CD1c-positive myeloid dendritic cell (primary cell): ENCODE data around the gene C19orf85.
A peak's percentile ranks its signal among the peaks of the same experiment; 100 is the strongest.

Experiments
- DNase-seq: peaks from one replicate; pipeline ENCODE4 v3.0.0-alpha.2; 2016; ENCODE audit errors: extremely low spot score

C19orf85 gene

GRCh38 chr19:55477905-55478304 is 13.4 kb upstream of the C19orf85 start:
- DNase-seq = no peak

DNA sequence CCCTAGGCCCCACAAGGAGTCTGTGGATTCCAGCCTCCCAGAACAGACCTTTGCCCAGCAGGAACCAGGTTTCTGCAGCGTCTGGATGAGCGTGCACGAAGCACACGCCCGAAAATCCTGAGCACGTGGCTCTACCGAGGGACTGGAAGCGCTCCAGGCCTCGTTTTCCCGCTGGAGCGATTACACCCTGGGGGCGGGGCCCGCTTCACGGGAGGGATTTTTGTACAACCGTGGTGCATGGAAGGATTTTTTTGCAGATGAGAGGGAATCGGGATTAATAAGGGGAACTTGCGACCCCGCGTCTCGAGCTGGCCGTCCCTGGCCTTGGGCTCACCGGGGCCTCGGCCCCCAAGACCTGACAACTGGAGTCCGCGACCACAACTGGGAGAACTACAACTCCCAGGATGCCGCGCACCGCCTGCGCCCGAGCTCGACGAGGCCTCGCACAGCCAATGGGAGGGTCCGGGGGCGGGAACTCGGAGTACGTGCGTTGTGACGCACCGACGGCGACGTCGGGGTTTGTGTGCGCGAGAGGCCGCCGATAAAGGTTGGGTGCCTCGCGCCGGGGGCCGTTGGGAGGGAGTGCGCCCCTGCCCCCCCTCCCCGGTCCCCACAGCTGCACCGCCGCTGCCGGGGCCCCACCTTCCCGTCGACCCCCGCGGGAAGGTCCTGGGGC is 11.7 kb upstream of the C19orf85 start, which contains the start of gene ZNF628:
Gene ZNF628 (plus strand): TSS at position 518 of the 676 bp plus-strand sequence. CDS start 3,294 bp downstream, outside the sequence.
- DNase-seq = peak; percentile 99

DNA sequence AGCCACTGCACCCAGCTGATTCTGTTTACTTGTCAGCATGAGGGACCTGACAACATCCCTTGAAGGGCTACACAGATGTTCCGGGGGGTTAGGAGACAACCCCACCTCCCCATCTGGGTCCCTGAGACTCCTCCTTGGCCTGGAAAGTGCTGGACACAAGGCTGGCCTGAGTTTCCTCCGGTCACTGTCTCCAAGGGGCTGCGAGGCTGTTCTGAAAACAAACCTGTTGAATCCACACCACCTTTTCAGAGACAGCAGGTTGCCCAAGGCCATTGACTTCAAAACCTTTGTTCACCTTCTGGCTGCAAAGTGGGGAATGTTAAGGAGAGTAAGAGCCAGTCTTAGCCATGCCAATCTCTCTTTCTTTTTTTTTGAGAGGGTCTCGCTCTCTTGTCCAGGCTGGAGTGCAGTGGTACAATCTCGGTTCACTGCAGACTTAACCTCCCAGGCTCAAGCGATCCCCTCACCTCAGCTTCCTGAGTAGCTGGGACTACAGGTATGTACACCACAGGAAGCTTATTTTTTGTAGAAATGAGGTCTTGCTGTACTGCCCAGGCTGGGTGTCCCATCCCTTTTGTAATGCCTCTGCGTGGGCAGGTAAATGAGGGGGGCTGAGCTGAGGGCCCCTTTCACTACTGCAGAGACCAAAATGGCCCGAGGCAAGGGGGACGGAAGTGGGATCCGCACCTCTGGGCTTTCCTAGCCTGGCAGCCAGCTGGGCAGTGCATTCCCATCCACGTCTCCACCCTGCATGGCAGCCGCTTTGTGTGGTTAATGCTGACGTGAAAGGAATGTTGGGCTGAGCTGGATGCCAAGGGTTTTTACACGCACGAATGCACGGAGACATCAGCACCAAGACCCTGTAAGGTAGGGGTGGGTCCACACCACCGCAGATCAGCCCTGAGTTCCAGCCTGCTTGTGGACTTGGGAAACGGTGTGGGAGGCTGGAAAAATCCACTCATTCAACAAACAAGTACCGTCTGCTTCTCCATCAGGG is 10.0 kb upstream of the C19orf85 start:
- DNase-seq = no peak

DNA sequence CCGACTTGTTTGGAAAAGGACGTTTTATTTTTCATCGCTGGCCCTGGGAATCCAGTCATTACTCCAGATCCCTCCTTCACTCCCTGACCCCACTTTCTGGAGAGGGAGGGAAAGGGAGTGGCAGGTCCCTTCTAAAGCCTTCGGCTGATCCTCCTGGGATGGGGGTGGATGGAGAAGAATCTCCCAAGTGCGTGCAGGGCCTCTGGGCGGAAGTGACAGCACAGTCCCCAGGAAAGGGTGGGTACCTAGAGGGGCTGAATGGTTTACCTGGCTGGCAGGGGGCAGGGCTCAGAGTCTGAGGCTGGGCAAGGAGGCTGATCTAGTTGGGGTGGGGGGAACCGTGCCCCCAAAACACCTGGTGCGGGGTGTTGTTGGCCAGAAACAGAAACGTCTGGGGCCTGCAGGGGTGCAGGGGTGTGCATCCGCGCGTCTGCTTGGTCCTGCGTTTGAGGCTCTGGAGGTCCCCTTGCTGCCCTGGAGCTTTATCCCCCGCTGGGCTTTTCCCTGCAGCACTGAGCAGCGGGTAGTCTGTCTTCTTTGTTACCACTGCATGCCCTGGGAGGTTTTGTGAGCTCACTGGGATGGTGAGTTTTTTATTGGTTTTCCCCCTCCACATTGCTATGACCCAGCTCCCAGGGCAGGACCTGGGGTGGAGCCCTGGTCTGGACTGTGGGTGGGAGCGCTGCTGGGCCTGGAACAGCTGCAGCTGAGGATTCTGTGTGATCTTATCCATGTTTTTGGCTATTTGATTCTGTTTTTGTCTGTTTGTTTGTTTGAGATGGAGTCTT is 8.9 kb upstream of the C19orf85 start:
- DNase-seq = no peak

- DNase-seq = no peak
Measured at GRCh38 chr19:55472463-55472862, 7.9 kb upstream of the C19orf85 start.

GRCh38 chr19:55471266-55471665 is 6.7 kb upstream of the C19orf85 start:
- DNase-seq = no peak

- no peak for DNase-seq
Measured at GRCh38 chr19:55468054-55468393, 3.5 kb upstream of the C19orf85 start.

DNA sequence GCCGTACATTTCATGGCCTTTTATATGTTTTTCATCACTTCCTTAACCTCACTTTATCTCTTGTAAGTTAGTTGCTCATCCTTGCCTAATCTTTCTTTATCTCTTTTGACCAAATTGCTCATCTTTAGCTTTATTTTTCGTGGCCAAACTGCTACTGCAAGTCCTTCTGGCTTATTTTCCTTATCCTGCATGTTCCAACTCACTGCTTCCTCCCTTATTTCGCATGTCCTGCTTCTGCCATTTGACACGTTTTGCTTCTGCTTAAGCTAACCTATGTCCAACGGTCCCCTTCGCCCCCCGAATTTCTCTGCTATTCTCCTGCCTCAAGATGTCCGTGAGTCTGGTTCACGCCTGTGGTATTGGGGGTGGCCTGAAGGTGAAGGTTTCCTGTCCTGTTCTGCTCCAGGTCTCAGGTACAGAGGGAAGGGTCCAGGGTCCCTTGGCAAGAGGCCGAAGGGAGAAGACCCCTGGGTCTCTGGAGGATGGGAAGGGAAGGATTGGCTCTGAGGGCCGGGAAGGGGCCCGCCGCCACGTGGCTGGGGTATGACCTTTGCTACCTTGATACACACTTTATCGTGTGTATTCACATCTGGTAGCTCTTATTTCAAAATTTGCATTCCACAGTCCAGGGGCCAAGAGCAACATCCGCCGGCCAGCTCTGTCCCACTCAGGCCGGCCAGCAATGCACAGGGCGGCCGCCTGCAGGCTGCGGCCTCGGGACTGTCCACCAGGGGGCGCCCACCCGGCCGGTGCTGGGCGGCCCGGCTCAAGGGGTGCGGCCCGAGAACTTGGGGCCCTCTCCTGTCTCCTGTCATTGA is 2.9 kb upstream of the C19orf85 start:
- DNase-seq = peak; percentile 75

GRCh38 chr19:55466241-55466614 is 1.7 kb upstream of the C19orf85 start:
- no peak for DNase-seq

DNA sequence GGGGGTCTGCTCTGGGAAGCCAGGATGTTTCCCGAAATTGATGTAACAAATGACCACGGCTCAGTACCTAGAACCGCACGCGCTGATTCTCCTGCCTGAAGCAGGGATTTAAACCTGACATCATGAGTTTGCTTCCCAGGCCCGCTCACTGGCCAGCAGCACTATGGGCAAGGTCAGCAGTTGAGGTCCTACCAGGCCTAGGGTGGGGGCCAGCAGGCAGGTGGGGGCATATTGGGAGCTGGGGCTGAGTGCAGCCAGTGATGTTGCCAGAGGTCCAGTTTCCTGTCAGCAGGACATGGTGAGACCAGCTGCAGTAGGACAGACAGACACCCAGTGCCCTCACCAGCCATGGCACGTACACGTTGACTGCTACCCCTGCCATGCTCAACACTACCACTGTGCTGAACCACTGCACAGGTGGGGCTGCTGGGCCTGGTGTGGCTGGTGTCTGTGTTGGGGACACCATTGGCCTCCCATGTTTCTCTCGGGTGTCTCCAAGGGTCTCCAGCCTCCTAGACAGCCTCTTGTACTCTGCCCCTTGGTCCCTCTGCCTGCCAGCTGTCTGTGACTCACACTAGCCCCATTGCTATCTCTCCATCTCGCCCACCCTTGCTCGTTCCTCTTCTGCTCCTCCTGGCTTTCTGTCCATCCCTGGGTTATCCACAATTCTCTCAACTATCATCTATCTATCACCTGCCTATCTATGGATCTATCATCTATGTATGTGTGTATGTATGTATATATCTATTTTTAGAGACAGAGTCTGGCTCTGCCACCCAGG is 1.1 kb upstream of the C19orf85 start:
- DNase-seq = no peak

DNA sequence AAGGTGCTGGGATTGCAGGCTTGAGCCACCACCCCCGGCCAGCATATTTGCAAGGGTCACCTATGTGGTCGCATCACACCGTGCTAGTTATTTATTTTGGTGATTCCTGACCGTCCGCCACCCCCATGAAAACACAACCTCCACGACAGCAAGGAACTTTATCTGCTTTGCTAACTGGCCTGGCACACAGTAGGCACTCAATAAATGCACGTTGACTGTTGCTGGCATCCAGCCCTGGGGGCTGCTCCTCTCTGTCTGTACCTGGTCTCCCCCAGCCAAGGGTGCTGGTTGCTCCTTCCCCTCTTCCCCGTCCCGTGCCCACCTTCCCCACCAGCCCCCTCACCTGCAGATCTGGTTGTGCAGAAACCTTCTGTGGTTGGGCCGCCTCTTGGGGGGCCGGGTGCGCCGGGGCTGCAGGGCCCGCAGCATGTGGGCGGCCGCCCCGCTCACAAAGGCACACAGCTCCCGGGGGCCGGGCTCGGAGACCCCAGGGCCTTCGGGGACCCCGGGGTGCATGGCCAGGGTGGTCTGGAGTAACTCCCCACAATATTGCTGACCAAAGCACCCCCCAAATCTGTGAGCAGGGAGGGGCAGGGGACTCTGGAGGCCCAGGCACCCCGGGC is 401 bp downstream of the C19orf85 start:
- DNase-seq = no peak

DNA sequence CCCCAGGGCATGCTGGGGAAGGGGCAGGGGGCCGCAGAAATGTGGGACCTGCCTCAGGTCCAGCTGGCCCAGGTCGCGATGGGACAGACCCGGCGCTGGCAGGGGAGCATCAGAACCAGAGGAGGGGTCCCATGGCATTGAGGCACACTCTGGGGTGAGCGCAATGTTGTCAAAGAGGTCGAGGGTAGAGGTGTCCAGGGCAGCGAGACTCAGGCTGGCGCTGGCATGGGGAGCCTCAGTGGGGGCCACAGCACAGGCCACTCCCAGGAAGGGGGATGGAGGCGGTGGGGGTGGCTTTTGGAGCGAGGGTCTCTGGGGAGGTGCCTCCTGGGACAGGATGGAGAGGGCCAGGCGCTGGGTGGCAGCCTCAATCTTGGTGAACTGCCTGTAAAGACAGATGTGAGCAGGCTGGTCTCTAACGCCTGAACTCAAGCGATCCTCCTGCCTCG is 944 bp downstream of the C19orf85 start:
- DNase-seq = no peak

GRCh38 chr19:55462722-55463121 is 1.8 kb downstream of the C19orf85 start:
- DNase-seq = no peak

DNA sequence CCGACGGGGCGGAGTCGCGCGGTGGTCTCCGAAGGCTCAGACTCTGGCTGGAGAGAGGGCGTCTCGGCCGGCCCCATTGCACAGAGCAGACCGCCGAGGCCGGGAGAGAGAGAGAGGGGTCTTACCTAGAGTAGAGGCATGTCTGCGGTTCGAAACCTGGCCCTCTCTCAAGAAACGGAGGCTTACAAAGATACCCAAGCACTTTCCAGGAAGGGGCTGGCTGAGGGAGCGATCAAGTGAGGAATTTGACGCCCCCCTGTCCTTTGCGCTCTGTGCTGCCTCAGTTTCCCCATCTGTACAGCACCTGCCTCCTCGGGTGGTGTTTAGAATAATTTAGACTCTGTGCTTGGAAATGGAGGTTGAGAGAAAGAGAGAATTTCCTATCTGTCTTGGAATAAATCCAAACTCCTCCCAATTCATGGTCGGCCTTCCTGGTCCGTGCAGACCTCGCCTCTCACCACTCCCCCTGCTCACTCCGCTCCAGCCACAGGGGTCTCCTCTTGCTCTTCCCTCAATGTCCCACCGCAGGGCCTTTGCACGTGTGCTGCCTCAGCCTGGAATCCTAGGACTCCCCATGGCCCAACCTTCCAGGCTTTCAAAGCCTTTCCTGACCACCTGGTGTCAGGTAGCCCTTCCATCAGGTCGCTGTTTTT is 2.5 kb downstream of the C19orf85 start:
- no peak for DNase-seq

DNA sequence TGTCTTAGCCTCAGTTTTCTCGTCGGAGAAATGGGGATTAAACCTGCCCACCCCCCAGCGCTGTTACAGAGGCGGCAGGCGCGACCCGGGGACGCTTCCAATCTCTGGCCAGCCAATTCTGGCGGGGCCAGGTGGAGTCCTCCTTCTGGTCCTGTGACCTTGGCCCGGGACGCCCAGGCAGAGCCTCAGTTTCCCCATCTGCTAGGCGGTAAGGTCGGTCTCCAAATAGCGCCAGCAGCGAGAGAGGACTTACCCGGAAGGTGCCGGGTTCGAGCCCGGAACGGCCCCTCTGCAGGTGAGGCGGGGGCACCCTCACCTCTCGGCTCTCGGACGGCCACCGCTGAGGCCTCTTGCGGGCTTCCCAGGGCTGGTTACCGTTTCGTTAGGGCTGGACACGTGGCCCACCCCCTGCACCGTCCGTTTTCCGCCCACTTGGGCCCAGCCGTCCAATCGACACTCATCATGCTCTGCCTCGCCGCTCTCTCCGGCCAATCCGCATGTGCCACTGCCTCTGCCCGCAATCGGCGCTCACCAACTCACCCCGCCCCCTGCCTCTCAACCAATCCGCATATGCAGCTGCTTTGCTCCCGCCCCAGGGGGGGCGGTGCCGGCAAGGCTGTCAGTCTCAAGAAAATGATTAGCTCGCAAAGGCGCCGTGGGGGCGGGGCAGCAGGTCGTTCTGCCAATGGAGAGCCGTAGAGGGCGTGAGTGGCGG is 3.1 kb downstream of the C19orf85 start, which contains the start of gene ISOC2:
Gene ISOC2 (minus strand): TSS at position 384 of the 715 bp plus-strand sequence. CDS start 5,156 bp downstream, outside the sequence.
- peak; percentile 100 for DNase-seq

- peak; percentile 41 for DNase-seq
Measured at GRCh38 chr19:55460670-55461258, 3.8 kb downstream of the C19orf85 start.

DNA sequence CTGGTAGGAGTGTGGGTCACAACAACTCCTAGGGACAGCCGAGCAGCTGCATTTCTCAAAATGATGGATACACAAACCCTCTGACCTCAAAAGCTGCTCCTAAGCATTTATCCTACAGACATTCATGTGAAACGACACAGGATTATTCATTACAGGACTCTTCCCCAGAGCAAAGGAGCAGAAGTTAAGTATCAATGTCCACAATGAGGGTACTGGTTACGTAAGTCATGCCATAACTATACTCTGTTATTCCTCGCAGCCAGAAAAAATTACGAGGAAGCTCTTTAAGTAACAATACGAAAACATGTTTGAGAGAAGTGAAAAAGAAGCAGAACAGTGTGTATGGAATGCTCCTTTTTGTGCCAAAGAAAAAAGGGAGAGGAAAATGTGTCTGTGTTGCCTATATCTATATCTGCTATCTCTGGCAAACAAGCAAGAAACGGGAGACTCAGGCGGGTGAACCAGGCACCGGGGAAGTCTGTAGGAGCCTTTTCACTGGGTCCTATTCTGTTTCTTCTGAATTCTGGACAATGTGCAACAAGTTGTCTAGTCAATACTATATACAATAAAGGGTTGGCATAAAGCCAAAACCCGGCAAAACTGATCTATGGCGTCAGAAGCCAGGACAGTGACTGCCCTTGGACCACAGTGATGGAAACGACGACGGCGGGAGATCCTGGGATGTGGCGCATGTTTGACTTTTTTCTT is 4.4 kb downstream of the C19orf85 start:
- DNase-seq = peak; percentile 36

GRCh38 chr19:55459551-55459949 is 5.0 kb downstream of the C19orf85 start:
- no peak for DNase-seq
